ENCODE measurements around the gene RBM15B.

The RBM15B gene

DNA sequence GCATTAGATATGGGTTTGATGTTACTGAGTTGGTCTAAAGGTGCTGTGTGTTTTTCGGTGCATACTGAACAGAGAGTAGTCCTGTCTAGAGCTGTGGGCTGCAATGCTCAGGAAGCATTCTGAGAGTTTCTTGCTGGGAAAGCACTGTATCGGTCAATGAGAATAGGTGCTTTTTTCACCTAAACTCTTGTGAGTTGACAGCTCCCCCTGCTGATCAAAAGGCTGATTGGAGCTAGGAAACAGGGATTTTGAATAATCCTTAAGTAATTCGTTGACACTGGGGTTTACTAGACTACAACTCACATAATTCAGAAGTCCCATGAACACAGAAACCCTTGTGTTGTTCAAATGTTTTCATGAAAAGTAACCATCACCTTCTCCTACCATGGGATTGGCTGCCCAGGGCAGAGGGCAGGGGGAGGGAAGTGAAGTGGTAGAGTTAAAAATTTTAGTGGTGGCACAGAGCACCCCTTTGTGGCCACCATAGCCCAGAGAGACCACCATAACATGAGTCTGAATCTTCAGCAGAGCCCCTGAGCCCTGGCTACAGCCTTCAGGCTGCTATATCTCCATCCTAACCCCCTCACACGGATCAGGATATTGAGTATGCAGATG lies 19.0 kb upstream of the RBM15B start:
- DNase-seq (ENCODE audit: low spot score), result peak; percentile 59

GRCh38 chr3:51373658-51374421 lies 17.2 kb upstream of the RBM15B start:
- no peak for TF ChIP-seq CTCF (IDR thresholded peaks at IDR 0.05; ENCODE audit: extremely low read depth, missing control alignments)
- no peak for DNase-seq (ENCODE audit: low spot score)

More for the DNA sequence above, 19.0 kb upstream of the RBM15B start:
- TF ChIP-seq CTCF (IDR thresholded peaks at IDR 0.05; ENCODE audit: extremely low read depth, missing control alignments), result peak; percentile 51

GRCh38 chr3:51374456-51374855 lies 16.6 kb upstream of the RBM15B start:
- TF ChIP-seq CTCF (IDR thresholded peaks at IDR 0.05; ENCODE audit: extremely low read depth, missing control alignments), result no peak
- no peak for DNase-seq (ENCODE audit: low spot score)

DNA sequence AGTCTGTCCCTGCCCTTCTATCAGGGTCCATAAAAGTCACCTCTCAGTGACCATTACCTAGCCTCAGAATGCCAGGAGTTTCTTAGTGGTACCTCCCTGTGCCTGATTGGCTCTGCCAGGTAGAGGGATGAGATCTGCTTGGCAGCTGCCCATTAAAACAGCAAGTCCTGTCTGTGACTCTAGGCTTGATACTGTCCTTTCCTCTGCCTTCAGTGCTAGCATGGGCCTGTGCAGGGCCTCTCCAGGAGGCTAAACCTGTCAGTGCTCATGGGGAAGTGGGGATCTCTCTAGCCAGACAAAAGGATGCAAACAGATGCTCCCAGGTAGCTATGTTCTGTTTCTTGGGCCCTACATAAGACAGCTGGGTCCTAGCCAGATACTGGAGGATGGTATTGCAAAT lies 15.9 kb upstream of the RBM15B start:
- TF ChIP-seq CTCF (IDR thresholded peaks at IDR 0.05; ENCODE audit: extremely low read depth, missing control alignments), result no peak
- DNase-seq (ENCODE audit: low spot score), result no peak

DNA sequence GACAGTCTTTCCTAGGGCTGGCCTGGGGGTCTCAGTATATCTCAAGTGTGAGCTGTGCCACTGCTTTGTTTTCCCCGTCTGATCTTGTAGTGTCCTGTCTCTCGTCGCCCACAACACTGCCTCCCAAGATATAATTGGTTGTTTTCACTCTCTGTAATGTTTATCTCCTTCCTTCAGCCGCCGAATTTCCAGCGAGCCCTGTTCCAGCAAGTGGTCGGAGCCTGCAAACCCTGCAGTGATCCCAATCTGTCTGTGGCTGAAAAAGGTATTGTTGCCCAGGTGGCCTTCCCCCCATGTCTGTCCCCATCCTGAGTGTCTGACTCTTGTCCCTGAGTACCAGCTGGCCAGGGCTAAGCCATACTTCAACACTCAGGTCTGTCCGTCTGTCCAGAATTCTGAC lies 15.5 kb upstream of the RBM15B start:
- no peak for DNase-seq (ENCODE audit: low spot score)

GRCh38 chr3:51378065-51378464 lies 13.0 kb upstream of the RBM15B start:
- DNase-seq (ENCODE audit: low spot score), result no peak
- no peak for TF ChIP-seq CTCF (IDR thresholded peaks at IDR 0.05; ENCODE audit: extremely low read depth, missing control alignments)

More for the DNA sequence above, 15.5 kb upstream of the RBM15B start:
- TF ChIP-seq CTCF (IDR thresholded peaks at IDR 0.05; ENCODE audit: extremely low read depth, missing control alignments), result no peak

- no peak for DNase-seq (ENCODE audit: low spot score)
- no peak for TF ChIP-seq CTCF (IDR thresholded peaks at IDR 0.05; ENCODE audit: extremely low read depth, missing control alignments)
Measured at GRCh38 chr3:51378726-51379125, 12.4 kb upstream of the RBM15B start.
